ENCODE results near the gene C10orf53.

DNA sequence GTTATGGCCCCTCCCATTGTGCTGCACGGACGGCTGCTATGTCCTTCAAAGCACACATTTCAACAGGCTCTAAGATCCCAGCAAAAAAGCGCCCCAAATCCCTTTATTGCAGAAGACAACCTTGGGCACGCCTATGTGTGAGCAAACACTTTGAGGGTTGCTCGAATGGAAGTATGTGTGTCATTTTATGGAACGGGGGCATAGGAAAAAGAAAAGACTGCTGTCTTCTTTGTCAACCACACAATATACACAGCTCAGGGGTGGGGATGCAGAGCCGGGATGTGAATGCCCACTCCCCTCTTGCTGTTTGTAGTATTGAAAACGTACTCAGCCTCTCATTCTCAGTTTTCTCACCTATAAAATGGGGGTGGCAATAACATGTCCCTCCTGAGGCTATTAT is 32.0 kb downstream of the C10orf53 start:
- TF ChIP-seq, protein P1, sequence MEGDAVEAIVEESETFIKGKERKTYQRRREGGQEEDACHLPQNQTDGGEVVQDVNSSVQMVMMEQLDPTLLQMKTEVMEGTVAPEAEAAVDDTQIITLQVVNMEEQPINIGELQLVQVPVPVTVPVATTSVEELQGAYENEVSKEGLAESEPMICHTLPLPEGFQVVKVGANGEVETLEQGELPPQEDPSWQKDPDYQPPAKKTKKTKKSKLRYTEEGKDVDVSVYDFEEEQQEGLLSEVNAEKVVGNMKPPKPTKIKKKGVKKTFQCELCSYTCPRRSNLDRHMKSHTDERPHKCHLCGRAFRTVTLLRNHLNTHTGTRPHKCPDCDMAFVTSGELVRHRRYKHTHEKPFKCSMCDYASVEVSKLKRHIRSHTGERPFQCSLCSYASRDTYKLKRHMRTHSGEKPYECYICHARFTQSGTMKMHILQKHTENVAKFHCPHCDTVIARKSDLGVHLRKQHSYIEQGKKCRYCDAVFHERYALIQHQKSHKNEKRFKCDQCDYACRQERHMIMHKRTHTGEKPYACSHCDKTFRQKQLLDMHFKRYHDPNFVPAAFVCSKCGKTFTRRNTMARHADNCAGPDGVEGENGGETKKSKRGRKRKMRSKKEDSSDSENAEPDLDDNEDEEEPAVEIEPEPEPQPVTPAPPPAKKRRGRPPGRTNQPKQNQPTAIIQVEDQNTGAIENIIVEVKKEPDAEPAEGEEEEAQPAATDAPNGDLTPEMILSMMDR (tag by site-specific recombination; IDR thresholded peaks at IDR 0.05): no peak
- TF ChIP-seq ZNF791 (tag by site-specific recombination; IDR thresholded peaks at IDR 0.05) (no peak), ZNF184 (tag by site-specific recombination; IDR thresholded peaks at IDR 0.05) (no peak), ZNF585B (tag by site-specific recombination; IDR thresholded peaks at IDR 0.05) (no peak), ZFP37 (tag by site-specific recombination; IDR thresholded peaks at IDR 0.05) (no peak), ZFHX2 (tag by site-specific recombination; conservative IDR thresholded peaks at IDR 0.05) (no peak)
- TF ChIP-seq, protein P2, sequence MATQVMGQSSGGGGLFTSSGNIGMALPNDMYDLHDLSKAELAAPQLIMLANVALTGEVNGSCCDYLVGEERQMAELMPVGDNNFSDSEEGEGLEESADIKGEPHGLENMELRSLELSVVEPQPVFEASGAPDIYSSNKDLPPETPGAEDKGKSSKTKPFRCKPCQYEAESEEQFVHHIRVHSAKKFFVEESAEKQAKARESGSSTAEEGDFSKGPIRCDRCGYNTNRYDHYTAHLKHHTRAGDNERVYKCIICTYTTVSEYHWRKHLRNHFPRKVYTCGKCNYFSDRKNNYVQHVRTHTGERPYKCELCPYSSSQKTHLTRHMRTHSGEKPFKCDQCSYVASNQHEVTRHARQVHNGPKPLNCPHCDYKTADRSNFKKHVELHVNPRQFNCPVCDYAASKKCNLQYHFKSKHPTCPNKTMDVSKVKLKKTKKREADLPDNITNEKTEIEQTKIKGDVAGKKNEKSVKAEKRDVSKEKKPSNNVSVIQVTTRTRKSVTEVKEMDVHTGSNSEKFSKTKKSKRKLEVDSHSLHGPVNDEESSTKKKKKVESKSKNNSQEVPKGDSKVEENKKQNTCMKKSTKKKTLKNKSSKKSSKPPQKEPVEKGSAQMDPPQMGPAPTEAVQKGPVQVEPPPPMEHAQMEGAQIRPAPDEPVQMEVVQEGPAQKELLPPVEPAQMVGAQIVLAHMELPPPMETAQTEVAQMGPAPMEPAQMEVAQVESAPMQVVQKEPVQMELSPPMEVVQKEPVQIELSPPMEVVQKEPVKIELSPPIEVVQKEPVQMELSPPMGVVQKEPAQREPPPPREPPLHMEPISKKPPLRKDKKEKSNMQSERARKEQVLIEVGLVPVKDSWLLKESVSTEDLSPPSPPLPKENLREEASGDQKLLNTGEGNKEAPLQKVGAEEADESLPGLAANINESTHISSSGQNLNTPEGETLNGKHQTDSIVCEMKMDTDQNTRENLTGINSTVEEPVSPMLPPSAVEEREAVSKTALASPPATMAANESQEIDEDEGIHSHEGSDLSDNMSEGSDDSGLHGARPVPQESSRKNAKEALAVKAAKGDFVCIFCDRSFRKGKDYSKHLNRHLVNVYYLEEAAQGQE (tag by site-specific recombination; IDR thresholded peaks at IDR 0.05): no peak
